ENCODE measurements around the gene MFSD2B.
A peak's percentile ranks its signal among the peaks of the same experiment; 100 is the strongest.

Gene MFSD2B

DNA sequence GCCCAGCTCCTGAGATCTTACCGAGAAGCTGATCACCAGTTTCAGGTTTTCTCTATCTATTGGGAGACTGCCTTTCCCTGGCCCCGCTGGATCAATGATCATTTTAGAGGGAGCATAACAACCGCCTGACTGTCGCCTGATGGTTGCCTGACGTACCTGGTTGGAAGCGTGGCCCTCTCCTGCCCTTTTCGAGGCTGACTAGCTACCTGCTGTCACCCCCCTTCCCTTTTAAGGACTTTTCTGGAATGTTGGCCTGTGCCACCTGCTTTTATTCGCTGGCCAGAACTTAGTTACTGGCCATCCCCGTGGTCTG, 562 bp upstream of the MFSD2B start:
- Histone ChIP-seq H4K20me1 (ENCODE audit: insufficient read depth, low read length, poor library complexity, severe bottlenecking) (no peaks in the 10 kb centered on the region), H3K9me3 (ENCODE audit: insufficient read depth, low read depth, low read length) (no peaks in the 10 kb centered on the region), H3K4me1 (ENCODE audit: insufficient read depth, low read length, poor library complexity, severe bottlenecking) (peaks cover 8% of the 10 kb centered on the region), H3K9ac (ENCODE audit: low read depth, low read length, poor library complexity, severe bottlenecking) (no peak overlapping the region), H3K4me2 (ENCODE audit: low read depth, low read length, poor library complexity, severe bottlenecking) (no peak overlapping the region), H3K9me2 (replicated peaks; ENCODE audit: low read depth, low read length) (no peaks in the 10 kb centered on the region), H3K79me2 (ENCODE audit: insufficient read depth, low read length) (no peaks in the 10 kb centered on the region), H3K27me3 (ENCODE audit: insufficient read depth, low read length, poor library complexity, severe bottlenecking) (no peaks in the 10 kb centered on the region), H2AFZ (ENCODE audit: low read length) (no peak overlapping the region), H3K4me3 (ENCODE audit: low read length, poor library complexity, severe bottlenecking) (no peak overlapping the region), H3K36me3 (ENCODE audit: insufficient read depth, low read length) (no peaks in the 10 kb centered on the region), H3F3A (ENCODE audit: low read depth) (no peaks in the 10 kb centered on the region)
- no peak for TF ChIP-seq CTCF (conservative IDR thresholded peaks at IDR 0.05; ENCODE audit: low read length)
- no peak for TF ChIP-seq EZH2phosphoT487 (IDR thresholded peaks at IDR 0.05; ENCODE audit: borderline replicate concordance)

GRCh38 chr2:24010477-24011249, 778 bp downstream of the MFSD2B start:
- H2AFZ ChIP-seq (ENCODE audit: low read length), result no peak overlapping the region; the same call in 1 of the 2 replicates
- H3K4me1 ChIP-seq (ENCODE audit: insufficient read depth, low read length, poor library complexity, severe bottlenecking), result peaks cover 8% of the 10 kb centered on the region
- no peaks in the 10 kb centered on the region for H4K20me1 ChIP-seq (ENCODE audit: insufficient read depth, low read length, poor library complexity, severe bottlenecking)
- H3K79me2 ChIP-seq (ENCODE audit: insufficient read depth, low read length), result no peaks in the 10 kb centered on the region
- no peak overlapping the region for H3K4me3 ChIP-seq (ENCODE audit: low read length, poor library complexity, severe bottlenecking)
- H3K36me3 ChIP-seq (ENCODE audit: insufficient read depth, low read length), result no peaks in the 10 kb centered on the region
- peak overlapping the region; percentile 49 for H3K4me2 ChIP-seq (ENCODE audit: low read depth, low read length, poor library complexity, severe bottlenecking)
- H3K9me3 ChIP-seq (ENCODE audit: insufficient read depth, low read depth, low read length), result no peaks in the 10 kb centered on the region
- no peaks in the 10 kb centered on the region for H3F3A ChIP-seq (ENCODE audit: low read depth)
- H3K9me2 ChIP-seq (replicated peaks; ENCODE audit: low read depth, low read length), result no peaks in the 10 kb centered on the region
- TF ChIP-seq EZH2phosphoT487 (IDR thresholded peaks at IDR 0.05; ENCODE audit: borderline replicate concordance) (no peak), CTCF (conservative IDR thresholded peaks at IDR 0.05; ENCODE audit: low read length) (no peak)
- H3K27me3 ChIP-seq (ENCODE audit: insufficient read depth, low read length, poor library complexity, severe bottlenecking), result no peaks in the 10 kb centered on the region
- H3K9ac ChIP-seq (ENCODE audit: low read depth, low read length, poor library complexity, severe bottlenecking), result no peak overlapping the region

DNA sequence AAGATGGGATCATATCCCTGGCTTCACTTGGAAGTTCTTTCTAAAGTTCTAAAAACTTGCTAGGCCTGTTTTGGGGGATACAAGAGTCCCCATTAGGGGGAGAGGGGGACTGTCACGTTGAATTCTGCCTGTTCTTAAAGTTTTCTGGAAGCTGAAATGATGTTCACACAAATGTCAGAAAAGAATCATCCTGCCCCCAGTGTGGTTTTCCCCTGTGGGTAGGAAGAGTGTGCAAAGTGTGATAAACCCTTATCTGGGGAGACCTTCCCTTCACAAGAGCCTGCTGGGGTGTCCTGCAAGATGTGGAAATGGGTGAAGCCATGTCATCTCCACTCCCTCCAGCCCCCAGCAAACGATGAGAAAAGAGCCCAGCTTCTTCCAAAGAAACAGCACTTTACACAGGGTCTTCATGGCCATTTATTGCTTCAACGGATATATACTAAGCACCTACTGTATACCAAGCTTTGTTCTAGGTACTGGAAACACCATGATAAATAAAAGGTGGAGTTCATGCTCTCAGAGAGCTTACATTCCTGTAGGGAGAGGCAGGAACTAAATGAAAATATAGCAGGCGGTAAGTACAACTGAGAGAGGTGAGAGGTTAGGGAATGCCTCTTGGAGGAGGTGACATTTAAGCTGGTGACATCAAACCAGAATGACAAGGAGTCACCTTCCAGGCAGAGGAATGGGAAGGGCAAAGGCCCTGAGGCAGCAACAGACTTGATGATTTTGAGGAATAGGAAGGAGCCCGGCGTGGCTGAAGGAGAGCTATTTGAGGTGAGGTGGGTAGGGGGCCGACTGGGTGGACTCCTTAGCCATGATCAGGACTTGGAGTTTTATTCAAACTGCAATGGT, 1.6 kb downstream of the MFSD2B start:
- no peaks in the 10 kb centered on the region for H3K79me2 ChIP-seq (ENCODE audit: insufficient read depth, low read length)
- H4K20me1 ChIP-seq (ENCODE audit: insufficient read depth, low read length, poor library complexity, severe bottlenecking), result no peaks in the 10 kb centered on the region
- no peaks in the 10 kb centered on the region for H3K9me3 ChIP-seq (ENCODE audit: insufficient read depth, low read depth, low read length)
- peaks cover 8% of the 10 kb centered on the region for H3K4me1 ChIP-seq (ENCODE audit: insufficient read depth, low read length, poor library complexity, severe bottlenecking)
- H3K4me3 ChIP-seq (ENCODE audit: low read length, poor library complexity, severe bottlenecking), result no peak overlapping the region
- H2AFZ ChIP-seq (ENCODE audit: low read length), result no peak overlapping the region; the same call in 1 of the 2 replicates
- no peaks in the 10 kb centered on the region for H3K27me3 ChIP-seq (ENCODE audit: insufficient read depth, low read length, poor library complexity, severe bottlenecking)
- peak overlapping the region; percentile 49 for H3K4me2 ChIP-seq (ENCODE audit: low read depth, low read length, poor library complexity, severe bottlenecking)
- no peaks in the 10 kb centered on the region for H3K9me2 ChIP-seq (replicated peaks; ENCODE audit: low read depth, low read length)
- no peaks in the 10 kb centered on the region for H3F3A ChIP-seq (ENCODE audit: low read depth)
- TF ChIP-seq EZH2phosphoT487 (IDR thresholded peaks at IDR 0.05; ENCODE audit: borderline replicate concordance) (no peak), CTCF (conservative IDR thresholded peaks at IDR 0.05; ENCODE audit: low read length) (no peak)
- H3K9ac ChIP-seq (ENCODE audit: low read depth, low read length, poor library complexity, severe bottlenecking), result no peak overlapping the region
- H3K36me3 ChIP-seq (ENCODE audit: insufficient read depth, low read length), result no peaks in the 10 kb centered on the region
